GM19193 (cell line): ENCODE results near the gene OR7A10.

ENCODE experiments used
- POLR2A ChIP-seq: IDR thresholded peaks from 4 replicates; pipeline ENCODE4 v1.6.1; 2011; ENCODE audit not compliant: insufficient read depth, insufficient read length; ENCODE audit errors: extremely low read depth

The OR7A10 gene

DNA sequence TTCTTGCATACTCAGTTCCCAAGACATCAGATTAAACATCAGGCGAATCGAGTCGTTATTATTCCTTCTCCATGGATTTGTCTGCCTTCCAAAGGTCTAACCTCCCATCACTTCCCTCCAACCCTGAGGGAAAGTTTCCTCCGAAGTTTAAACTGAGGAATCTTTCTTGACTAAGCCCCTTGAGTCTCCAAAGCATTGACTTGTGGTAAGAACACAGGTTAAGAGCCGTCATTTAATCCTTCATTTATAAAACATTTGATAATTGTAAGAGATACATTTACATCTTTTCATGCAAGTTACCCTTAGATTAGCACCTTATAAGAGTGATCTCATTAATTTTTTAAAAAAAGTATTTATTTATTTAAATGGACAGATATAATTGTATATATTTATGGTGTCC is at the start of gene OR7A10:
OR7A10 (minus strand) TSS at position 101 of the 400 bp plus-strand sequence. CDS start 7,045 bp downstream, outside the sequence.
- no peak for TF ChIP-seq POLR2A

- no peak for TF ChIP-seq POLR2A
These were observed 42.1 kb upstream of the OR7A10 start for GRCh38 chr19:14890643-14891379.

DNA sequence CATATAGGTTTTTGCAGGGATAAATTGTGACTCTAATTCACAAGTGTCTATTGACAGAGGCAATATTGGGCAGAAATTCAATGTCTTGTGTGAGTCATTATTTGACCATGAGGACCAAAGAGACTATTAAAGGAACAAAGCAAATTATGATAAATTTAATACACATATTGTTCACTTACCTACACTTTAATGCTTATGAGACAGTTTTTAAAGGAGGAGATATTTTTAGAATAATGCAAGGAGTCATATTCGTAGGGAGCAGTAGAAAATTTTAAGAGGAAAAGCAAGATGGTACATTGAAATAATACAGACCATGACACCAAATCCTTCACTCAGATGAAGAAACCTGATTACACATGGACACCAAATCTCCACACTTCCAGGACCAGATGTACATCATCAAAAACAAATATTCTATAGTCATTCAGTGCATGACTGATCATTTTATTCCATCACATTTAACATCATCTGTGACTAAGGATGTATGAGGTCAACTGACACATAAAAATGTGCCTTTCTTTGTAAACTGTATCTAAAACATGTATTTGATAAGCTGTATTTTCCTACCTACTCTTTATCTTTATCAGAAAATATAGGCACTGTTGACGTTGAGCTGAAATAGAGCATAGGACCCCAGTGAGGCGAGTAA is 41.4 kb upstream of the OR7A10 start:
- TF ChIP-seq POLR2A, result no peak

- TF ChIP-seq POLR2A, result no peak
These were observed 37.3 kb upstream of the OR7A10 start, which contains the start of gene OR7A17 for GRCh38 chr19:14886032-14886431. TSS of gene OR7A17 (minus strand) at chr19:14886132. CDS start at chr19:14881355, 4,777 bp downstream.

DNA sequence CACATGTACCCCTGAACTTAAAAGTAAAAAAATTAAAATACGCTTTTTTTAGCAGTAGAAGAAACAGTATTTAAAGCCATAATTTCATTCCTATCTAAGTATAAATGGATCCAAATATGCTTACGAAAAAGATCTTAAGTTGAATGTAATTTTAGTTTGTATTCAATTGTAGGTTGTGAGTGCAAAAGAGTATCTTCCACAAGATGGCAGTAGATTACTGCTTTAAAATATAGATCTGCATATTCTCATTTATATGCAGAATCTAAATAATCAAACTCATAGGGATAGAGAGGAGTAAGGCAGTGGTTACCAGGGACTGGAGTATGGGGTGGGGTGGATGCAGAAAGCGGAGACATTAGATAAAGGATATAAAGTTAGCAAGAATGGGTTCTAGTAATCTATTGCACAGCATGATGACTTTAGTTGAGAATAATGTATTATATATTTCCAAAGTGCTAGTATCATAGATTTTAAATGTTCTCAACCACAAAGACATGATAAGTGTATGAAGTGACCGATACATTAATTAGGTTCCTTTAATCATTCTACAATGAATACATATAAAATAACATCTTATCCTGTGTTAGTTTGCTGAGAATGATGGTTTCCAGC is 23.0 kb upstream of the OR7A10 start:
- no peak for TF ChIP-seq POLR2A

DNA sequence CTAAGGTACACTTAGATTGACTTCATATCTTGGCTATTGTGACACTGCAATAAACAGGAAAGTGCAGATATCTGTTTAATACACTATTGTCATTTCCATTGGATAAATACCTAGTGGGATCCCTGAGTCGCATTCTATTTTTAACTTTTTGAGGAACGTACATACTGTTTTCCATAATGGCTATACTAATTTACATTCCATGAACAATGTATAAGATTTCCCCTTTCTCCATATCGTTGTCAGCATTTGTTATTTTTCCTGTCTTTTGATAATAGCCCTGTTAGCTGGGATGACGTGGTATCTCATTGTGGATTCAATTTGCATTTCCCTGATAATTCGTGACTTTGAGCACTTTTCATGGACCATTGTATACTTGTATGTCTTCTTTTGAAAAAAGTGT is 19.8 kb upstream of the OR7A10 start:
- no peak for TF ChIP-seq POLR2A

- TF ChIP-seq POLR2A, result no peak
These were observed 5.1 kb downstream of the OR7A10 start for GRCh38 chr19:14843578-14843977.

DNA sequence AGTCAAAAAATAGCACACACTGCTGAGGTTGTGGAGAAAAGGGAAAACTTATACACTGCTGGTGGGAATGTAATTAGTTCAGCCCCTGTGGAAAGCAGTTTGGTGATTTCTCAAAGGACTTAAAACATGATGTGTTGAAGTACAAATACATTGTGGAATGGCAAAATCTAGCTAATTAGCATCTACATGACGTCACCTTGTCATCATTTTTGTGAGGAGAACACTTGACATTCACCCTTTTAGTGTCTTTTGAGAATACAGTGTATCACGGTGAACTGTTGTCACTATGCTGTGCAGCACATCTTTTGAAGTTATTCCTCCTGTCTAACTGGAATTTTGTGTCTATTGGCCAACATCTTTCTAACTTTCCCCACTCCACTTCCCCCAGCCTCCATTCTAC is 5.6 kb downstream of the OR7A10 start:
- no peak for TF ChIP-seq POLR2A

GRCh38 chr19:14840206-14840605 is 8.5 kb downstream of the OR7A10 start:
- no peak for TF ChIP-seq POLR2A

DNA sequence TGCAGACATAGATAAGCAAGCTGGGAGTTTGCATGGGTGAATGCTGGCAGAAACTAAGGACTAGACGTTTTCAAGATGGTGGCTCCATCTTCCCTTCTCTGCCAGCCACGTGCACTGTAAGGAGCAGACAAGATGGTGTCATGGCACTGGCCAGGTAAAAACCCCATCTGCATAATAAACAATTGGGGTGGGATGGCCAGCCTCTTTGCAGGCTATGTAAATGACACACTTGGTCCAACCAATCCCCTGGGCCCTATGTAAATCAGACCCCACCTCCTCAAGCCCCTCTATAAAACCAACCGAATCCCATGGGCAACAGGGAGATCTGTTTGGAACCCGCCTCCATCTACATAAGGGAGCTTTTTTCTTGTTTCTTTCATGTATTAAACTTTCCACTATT is 11.3 kb downstream of the OR7A10 start:
- TF ChIP-seq POLR2A, result no peak

GRCh38 chr19:14835011-14835410 is 13.7 kb downstream of the OR7A10 start, which contains the start of the genes OR7A5 and OR7C1:
TSS of gene OR7A5 (minus strand) at chr19:14835185. CDS start at chr19:14828241, 6,944 bp downstream.
TSS of gene OR7C1 (minus strand) at chr19:14835185. CDS start at chr19:14800136, 35,049 bp downstream.
- TF ChIP-seq POLR2A, result no peak

DNA sequence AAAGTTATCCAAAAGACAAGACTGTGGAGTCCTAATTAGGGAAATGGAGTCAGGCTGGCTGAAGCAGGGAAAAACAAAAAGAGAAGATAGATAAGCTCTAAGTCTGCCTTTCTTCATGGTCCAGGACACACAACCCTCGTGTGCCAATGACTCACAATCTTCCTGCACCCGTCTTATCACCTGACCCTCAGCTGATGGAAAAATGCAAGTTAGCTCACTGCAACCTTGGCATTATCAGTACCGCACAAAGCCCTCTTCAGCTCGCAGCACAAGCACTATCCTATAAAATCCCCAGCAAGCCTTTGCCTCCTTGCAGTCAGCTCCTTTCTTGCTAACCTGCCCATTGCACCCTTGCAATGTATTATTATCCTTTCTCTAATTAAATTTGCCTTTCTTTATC is 18.0 kb downstream of the OR7A10 start:
- TF ChIP-seq POLR2A, result no peak

DNA sequence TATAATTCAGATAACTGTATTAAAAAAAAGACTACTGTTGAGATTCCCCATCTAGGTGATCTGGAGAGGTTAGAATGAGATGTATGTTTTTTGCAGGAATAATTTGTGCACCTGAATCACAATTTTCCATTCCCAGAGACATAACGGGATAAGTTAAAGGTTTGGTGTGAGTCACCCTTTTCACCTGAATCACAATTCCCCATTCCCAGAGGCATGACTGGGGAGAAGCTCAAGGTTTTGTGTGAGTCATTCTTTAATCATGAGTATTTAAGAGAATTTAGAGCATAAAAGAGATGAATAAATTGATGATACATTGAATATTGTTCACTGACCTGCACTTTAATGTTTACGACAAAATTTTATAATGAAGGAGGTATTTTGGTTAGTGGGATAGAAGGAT is 22.7 kb downstream of the OR7A10 start:
- no peak for TF ChIP-seq POLR2A

DNA sequence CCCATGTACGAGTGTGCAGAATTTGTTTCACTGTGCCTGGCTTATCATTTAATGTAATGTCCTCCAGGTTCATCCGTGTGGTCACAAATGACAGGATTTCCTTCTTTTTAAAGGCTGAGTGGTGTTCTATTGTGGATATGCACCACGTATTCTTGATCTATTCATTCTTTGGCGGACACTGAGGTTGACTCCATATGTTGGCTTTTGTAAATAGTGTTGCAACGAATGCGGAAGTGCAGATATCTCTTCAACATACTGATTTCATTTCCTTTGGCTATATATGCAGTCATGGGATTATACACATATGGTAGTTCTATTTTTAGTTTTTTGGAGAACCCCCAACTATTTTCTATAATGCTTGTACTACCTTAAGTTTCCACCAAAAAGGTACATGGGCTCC is 26.8 kb downstream of the OR7A10 start:
- no peak for TF ChIP-seq POLR2A

GRCh38 chr19:14818588-14818987 is 30.1 kb downstream of the OR7A10 start:
- TF ChIP-seq POLR2A, result no peak
